ENCODE data around the gene HDAC4.
"Not testable (repeated sequence)": the region's sequence is repeated elsewhere in the genome, so short reads cannot be mapped to it uniquely, and the experiment has no call there.

HDAC4 gene

GRCh38 chr2:239089884-239090283, 310.9 kb downstream of the HDAC4 start:
- no peak for DNase-seq (ENCODE audit: low read depth in 2 of 2)

- DNase-seq (ENCODE audit: low read depth in 2 of 2) = no peak
These were observed 313.6 kb downstream of the HDAC4 start for GRCh38 chr2:239087046-239087710.

- no peak for DNase-seq (ENCODE audit: low read depth in 2 of 2)
These were observed 314.3 kb downstream of the HDAC4 start for GRCh38 chr2:239086325-239087020.

GRCh38 chr2:239085201-239085992, 315.4 kb downstream of the HDAC4 start:
- DNase-seq (ENCODE audit: low read depth in 2 of 2) = no peak

DNA sequence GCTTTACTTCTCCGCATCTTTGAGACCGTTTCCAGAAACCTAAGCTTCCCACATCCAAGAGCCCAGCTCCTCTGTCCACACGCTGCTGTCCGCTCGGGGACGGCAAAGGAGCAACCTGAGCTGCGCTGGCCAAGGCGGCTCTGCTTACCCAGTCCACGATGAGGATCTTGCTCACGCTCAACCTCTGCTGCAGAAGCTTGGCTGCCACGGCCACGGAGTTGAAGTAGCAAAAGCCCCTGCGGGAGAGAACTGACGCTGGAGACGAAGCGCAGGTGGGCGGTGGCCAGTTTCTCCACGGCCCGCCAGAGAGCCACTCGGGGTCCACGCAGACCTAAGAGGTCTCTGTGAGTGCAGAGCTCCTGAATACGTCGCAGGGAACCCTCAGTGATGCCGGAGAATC, 316.8 kb downstream of the HDAC4 start:
- DNase-seq (ENCODE audit: low read depth in 2 of 2) = no peak

- no peak for DNase-seq (ENCODE audit: low read depth in 2 of 2)
These were observed 318.4 kb downstream of the HDAC4 start for GRCh38 chr2:239082425-239082824.

DNA sequence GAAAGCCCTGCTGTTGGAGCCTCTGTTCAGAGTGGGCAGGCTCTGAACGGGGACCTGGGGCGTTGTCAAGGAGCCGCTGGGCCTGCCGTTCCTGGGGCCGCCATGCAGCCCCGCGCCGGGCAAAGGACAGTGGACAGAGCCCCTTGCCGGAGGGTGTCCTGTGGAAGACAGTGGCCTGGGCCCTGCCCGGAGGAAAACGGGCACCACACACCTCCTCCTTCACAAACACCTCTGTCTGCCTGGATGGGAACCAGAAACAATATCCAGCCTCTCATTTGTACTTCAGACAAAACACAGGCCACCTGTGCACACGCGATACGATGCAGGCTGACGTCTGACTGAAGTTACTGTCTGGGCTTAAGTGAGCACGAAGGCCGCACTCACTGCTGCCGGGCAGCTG, 319.2 kb downstream of the HDAC4 start:
- DNase-seq (ENCODE audit: low read depth in 2 of 2) = no peak

DNA sequence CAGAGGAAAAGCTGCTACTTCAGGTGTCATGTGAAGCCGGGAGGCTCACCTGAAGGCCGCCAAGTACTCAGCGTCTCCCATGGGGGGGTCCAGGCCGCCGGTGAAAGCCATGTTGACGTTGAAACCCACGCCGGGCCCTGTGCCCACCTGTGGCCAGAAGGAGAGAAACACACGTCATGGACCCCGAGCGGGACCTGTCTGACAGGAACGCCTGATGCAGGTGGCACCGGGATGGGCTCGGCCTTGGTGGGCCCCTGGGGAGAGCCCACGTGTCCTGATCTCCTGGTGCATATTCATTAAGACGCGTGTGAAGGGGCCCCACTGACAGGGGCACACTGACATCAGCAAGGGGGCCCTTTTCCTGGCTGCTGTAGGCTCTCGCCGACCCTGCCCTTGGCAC, 319.8 kb downstream of the HDAC4 start:
- DNase-seq (ENCODE audit: low read depth in 2 of 2) = no peak

GRCh38 chr2:239079671-239080294, 321.0 kb downstream of the HDAC4 start:
- DNase-seq (ENCODE audit: low read depth in 2 of 2) = no peak

GRCh38 chr2:239078128-239078924, 322.5 kb downstream of the HDAC4 start:
- DNase-seq (ENCODE audit: low read depth in 2 of 2) = no peak

- no peak for DNase-seq (ENCODE audit: low read depth in 2 of 2)
These were observed 323.6 kb downstream of the HDAC4 start for GRCh38 chr2:239077260-239077659.

GRCh38 chr2:239075918-239076758, 324.7 kb downstream of the HDAC4 start:
- DNase-seq (ENCODE audit: low read depth in 2 of 2) = no peak

DNA sequence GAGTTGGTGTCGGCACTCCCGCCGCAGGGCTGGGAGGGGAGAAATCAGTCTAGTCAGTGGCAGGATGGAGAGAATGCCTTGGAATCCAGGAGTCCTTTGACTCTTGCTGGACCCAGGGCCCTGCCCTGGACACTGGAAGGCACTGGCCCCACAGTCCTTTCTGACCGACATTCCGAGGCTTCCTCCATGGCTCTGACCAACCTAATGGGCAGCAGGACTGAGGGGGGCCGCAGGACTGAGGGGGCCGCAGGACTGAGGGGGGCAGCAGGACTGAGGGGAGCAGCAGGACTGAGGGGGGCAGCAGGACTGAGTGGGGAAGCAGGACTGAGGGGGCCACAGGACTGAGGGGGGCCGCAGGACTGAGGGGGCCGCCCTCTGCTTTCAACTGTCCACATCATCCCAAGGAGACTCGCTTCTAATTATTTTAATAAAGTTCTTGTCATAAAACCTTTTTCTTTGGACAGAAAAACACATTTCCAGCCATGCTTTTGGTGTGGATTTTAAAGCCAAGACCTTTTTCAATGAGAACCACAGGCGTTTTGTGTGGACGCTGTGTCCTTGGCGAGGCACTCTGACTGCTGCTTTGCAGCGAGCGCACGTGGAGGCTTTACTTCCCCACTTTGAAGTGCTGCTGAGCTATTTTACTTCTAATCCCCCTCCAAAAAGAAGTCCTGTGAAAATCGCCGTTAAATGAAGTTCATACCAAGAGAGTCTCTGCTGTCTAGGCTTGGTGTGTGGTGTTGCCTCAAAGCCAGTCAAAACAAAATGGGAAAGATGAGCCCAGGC, 326.9 kb downstream of the HDAC4 start:
- no peak for DNase-seq (ENCODE audit: low read depth in 2 of 2)

DNA sequence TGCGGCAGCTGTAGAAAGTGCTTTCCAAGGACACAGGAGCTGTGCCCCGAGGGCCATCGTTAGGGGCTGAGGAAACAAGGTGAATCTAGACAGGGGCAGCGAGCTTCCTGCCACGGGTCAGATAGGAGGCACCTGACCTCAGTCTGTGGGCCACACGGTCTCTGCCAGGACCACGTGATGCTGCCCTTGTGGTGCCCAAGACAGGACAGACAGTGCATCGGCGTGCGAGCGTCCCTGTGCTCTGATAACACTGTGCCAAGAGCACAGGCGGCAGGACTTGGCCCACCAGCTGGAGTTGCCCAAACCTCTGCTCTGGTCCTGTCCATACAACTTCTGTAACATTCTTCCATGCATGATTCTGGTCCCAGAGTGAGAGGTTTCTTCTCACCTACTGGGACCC, 327.6 kb downstream of the HDAC4 start:
- no peak for DNase-seq (ENCODE audit: low read depth in 2 of 2)

GRCh38 chr2:239072786-239073185, 328.0 kb downstream of the HDAC4 start:
- DNase-seq (ENCODE audit: low read depth in 2 of 2) = no peak

DNA sequence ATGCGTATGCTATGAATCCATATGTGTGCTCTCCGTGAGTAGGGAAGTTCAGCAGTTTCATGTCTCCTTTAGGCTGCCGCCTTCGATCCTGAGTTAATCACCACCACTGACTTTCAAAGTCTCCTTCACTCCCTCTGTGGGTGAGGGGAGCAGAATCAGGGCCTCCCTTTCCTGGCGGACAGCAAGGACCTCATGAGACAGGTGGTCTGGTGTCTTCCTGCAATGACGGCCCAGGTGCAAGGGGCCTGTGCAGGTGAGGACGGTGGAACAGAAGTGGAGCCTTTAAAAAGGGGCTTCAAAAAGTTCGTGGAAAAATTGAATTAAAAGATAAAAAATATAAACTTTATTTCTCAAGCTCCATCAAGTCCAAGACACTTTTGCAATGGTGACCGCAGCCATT, 330.4 kb downstream of the HDAC4 start:
- DNase-seq (ENCODE audit: low read depth in 2 of 2) = no peak

- DNase-seq (ENCODE audit: low read depth in 2 of 2) = not testable (repeated sequence)
These were observed 331.2 kb downstream of the HDAC4 start for GRCh38 chr2:239069362-239070333.

DNA sequence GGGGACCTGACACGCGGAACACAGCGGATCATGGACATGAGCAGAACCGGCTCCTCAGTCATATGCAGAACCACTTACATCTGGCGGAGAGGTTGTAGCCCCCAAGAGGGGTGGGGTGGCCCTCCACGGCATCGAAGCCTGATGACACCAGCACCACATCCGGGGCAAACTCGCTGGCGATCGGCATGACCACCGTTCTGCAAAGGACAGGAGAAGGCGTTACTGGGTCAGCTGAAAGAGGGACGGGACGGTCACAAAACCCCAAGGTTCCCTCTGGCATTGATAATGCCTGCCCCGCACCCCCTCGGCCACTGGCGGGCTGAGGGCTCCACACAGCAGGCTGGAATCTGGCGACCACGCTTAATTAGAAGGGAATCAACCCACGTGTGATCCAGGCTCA, 332.4 kb downstream of the HDAC4 start:
- DNase-seq (ENCODE audit: low read depth in 2 of 2) = no peak

Data from activated CD4-positive, alpha-beta T cell treated with anti-CD3 and anti-CD28 coated beads for 24 hours (primary cell).